PC-9 (cell line): Measurements from ENCODE around the gene FUCA2. TPM values are rescaled to one million over a fixed set of nuclear protein-coding genes. Genes with fewer than 3 reads are reported as not detected.

Source experiments
- BruUV-seq: library from RNA; stranded (reverse); fragments of 400-500 nt; replicated peaks from 2 replicates; lab custom pipeline; 2021; lab: Mats Ljungman, UMichigan
- CTCF ChIA-PET: fragments of 300-600 bp; sonication (Branson Sonifier 250); formaldehyde crosslinking; loops from one replicate; lab custom pipeline; 2022; ENCODE audit warnings: antibody characterized with exemption; lab: Charles Lee
- POLR2A ChIA-PET: fragments of 300-600 bp; sonication (Branson Sonifier 250); formaldehyde crosslinking; loops from one replicate; lab custom pipeline; 2022; ENCODE audit warnings: antibody characterized with exemption; ENCODE audit not compliant: unreplicated experiment; lab: Charles Lee
- DNase-seq, 2 experiments: peaks; one replicate each; pipeline versions ENCODE4 v3.0.0 to v3.0.0-alpha.2; 2015 to 2022; ENCODE audit warnings: mixed read lengths in 1 of 2
- H2AFZ ChIP-seq: fragments of 200-600 bp; sonication (generic); 2 replicates; pipeline ENCODE4 v1.8.1; 2017; ENCODE audit warnings: antibody characterized with exemption
- H3F3A ChIP-seq: fragments of 200-600 bp; sonication (generic); 2 replicates; pipeline ENCODE4 v1.8.1; 2017; ENCODE audit warnings: antibody characterized with exemption, mild to moderate bottlenecking, low read depth; ENCODE audit not compliant: insufficient read depth
- H3K27ac ChIP-seq: fragments of 200-600 bp; sonication (generic); 2 replicates; pipeline ENCODE4 v1.6.1; 2016; ENCODE audit warnings: mixed run types
- H3K27me3 ChIP-seq: fragments of 200-600 bp; sonication (generic); 2 replicates; pipeline ENCODE4 v1.6.1; 2016; ENCODE audit warnings: low read depth, mixed run types; ENCODE audit not compliant: insufficient read depth
- H3K36me3 ChIP-seq: fragments of 200-600 bp; sonication (generic); 2 replicates; pipeline ENCODE4 v1.6.1; 2016; ENCODE audit warnings: low read depth, mixed run types
- H3K4me1 ChIP-seq: fragments of 200-600 bp; sonication (generic); replicated peaks from 2 replicates; pipeline ENCODE4 v1.6.1; 2016; ENCODE audit warnings: mixed run types; ENCODE audit not compliant: insufficient read depth
- H3K4me2 ChIP-seq: fragments of 200-600 bp; sonication (generic); 2 replicates; pipeline ENCODE4 v1.6.1; 2017; ENCODE audit warnings: mixed run types
- H3K4me3 ChIP-seq: fragments of 200-600 bp; sonication (generic); 2 replicates; pipeline ENCODE4 v1.6.1; 2016; ENCODE audit warnings: mixed run types
- H3K79me2 ChIP-seq: fragments of 200-600 bp; sonication (generic); 2 replicates; pipeline ENCODE4 v1.6.1; 2017; ENCODE audit warnings: low read depth, mixed run types
- H3K9me2 ChIP-seq: fragments of 200-600 bp; sonication (generic); 2 replicates; pipeline ENCODE4 v1.8.1; 2017; ENCODE audit warnings: mild to moderate bottlenecking; ENCODE audit not compliant: insufficient read depth
- H3K9me3 ChIP-seq: fragments of 200-600 bp; sonication (generic); 2 replicates; pipeline ENCODE4 v1.8.1; 2016; ENCODE audit warnings: low read depth; ENCODE audit not compliant: insufficient read depth
- H4K20me1 ChIP-seq: fragments of 200-600 bp; sonication (generic); 2 replicates; pipeline ENCODE4 v1.8.1; 2017; ENCODE audit not compliant: insufficient read depth
- EZH2 ChIP-seq: fragments of 200-600 bp; sonication (generic); IDR thresholded peaks from 2 replicates; pipeline ENCODE4 v1.8.0; 2017; ENCODE audit warnings: antibody characterized with exemption, low read depth
- intact Hi-C: fragments of 100-400 bp; cut with micrococcal nuclease; formaldehyde crosslinking; loops from one replicate; pipeline ENCODE4 v1.10.0; 2022; ENCODE audit not compliant: unreplicated experiment
- total RNA-seq: library from RNA; stranded (reverse); gene quantifications from 2 replicates; pipeline ENCODE4 v1.2.3, GENCODE V29; 2021
- TF ChIP-seq, protein P1 (sequence below): fragments of 200-600 bp; sonication (generic); conservative IDR thresholded peaks from 2 replicates; pipeline ENCODE4 v1.6.1; 2017; ENCODE audit warnings: mixed run types, antibody characterized with exemption, mild to moderate bottlenecking, moderate library complexity

Gene FUCA2
- total RNA-seq, 1 experiment from 2014 or later: 74.8 TPM

GRCh38 chr6:143465546-143465945 lies 46.0 kb downstream of the FUCA2 start:
- POLR2A ChIA-PET: no interaction called here
- no TSS peak for BruUV-seq
- H3K79me2 ChIP-seq: no peaks in the 10 kb centered on the region
- CTCF ChIA-PET: no interaction called here
- H3K9me3 ChIP-seq: no peaks in the 10 kb centered on the region
- H3K4me2 ChIP-seq: no peak overlapping the region
- H3F3A ChIP-seq: no peaks in the 10 kb centered on the region
- peaks cover 19% of the 10 kb centered on the region for H3K36me3 ChIP-seq
- no peak overlapping the region for H3K4me3 ChIP-seq
- no peaks in the 10 kb centered on the region for H3K27me3 ChIP-seq
- no peak overlapping the region for H3K27ac ChIP-seq
- TF ChIP-seq EZH2: no peak
- TF ChIP-seq, protein P1, sequence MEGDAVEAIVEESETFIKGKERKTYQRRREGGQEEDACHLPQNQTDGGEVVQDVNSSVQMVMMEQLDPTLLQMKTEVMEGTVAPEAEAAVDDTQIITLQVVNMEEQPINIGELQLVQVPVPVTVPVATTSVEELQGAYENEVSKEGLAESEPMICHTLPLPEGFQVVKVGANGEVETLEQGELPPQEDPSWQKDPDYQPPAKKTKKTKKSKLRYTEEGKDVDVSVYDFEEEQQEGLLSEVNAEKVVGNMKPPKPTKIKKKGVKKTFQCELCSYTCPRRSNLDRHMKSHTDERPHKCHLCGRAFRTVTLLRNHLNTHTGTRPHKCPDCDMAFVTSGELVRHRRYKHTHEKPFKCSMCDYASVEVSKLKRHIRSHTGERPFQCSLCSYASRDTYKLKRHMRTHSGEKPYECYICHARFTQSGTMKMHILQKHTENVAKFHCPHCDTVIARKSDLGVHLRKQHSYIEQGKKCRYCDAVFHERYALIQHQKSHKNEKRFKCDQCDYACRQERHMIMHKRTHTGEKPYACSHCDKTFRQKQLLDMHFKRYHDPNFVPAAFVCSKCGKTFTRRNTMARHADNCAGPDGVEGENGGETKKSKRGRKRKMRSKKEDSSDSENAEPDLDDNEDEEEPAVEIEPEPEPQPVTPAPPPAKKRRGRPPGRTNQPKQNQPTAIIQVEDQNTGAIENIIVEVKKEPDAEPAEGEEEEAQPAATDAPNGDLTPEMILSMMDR: no peak
- 0 out of 2 replicates have a peak, but pooled peaks cover 4% of the 10 kb centered on the region for H3K4me1 ChIP-seq
- intact Hi-C loops: no loop called here
- no peaks in the 10 kb centered on the region for H3K9me2 ChIP-seq
- no peaks in the 10 kb centered on the region for H4K20me1 ChIP-seq
- DNase-seq: no peak
- H2AFZ ChIP-seq: no peak overlapping the region

GRCh38 chr6:143457563-143458359 lies 53.8 kb downstream of the FUCA2 start:
- no peaks in the 10 kb centered on the region for H3K9me3 ChIP-seq
- H3F3A ChIP-seq: no peaks in the 10 kb centered on the region; the same call in 1 of the 2 replicates
- H2AFZ ChIP-seq: no peak overlapping the region
- H3K27ac ChIP-seq: peak overlapping the region; percentile 28
- no peaks in the 10 kb centered on the region for H4K20me1 ChIP-seq
- no peaks in the 10 kb centered on the region for H3K9me2 ChIP-seq
- CTCF ChIA-PET: interaction anchor here (0.6 kb wide), 1 partner anchor 81 kb away, joined by 3 read pairs; no protein-coding TSS in a partner anchor
- H3K36me3 ChIP-seq: peaks cover 2% of the 10 kb centered on the region
- no peaks in the 10 kb centered on the region for H3K27me3 ChIP-seq
- H3K79me2 ChIP-seq: peaks cover 8% of the 10 kb centered on the region; the same call in 1 of the 2 replicates
- peak overlapping the region; percentile 3; the same call in 1 of the 2 replicates for H3K4me3 ChIP-seq
- peak in 1 of 2 experiments; percentile 69 for DNase-seq
- no peak for TF ChIP-seq EZH2
- POLR2A ChIA-PET: interaction anchor here (0.5 kb wide), 1 partner anchor 1024 kb away, joined by 10 read pairs; no protein-coding TSS in a partner anchor
- peaks cover 19% of the 10 kb centered on the region for H3K4me1 ChIP-seq
- BruUV-seq: no TSS peak
- intact Hi-C loops: no loop called here
- H3K4me2 ChIP-seq: peak overlapping the region; percentile 56

DNA sequence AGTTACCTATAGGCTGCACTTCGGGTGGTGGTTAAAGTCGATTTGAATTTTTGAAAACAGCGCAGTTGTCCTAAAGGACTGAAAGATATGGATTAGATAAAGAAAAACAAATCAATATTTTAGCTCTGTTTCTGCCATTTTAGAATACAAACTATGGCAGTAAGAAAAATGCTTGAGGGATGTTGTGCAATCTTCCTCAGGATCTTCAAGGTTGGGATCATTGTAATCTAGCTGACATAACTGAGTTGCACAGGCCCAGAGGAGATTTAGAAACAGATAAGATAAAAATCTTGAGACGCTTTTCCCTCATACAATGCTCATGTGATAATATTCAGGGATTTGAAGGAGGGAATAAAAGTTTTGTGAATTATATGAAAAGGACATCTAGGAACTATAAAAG lies 60.0 kb downstream of the FUCA2 start:
- Histone ChIP-seq H3K27ac (peak overlapping the region; percentile 44), H3K4me2 (peak overlapping the region; percentile 82), H3K27me3 (no peaks in the 10 kb centered on the region), H3K4me3 (peak overlapping the region; percentile 77), H3K36me3 (no peaks in the 10 kb centered on the region), H3F3A (no peaks in the 10 kb centered on the region; the same call in 1 of the 2 replicates), H3K9me3 (no peaks in the 10 kb centered on the region), H3K79me2 (peaks cover 59% of the 10 kb centered on the region), H3K4me1 (peaks cover 22% of the 10 kb centered on the region), H4K20me1 (no peaks in the 10 kb centered on the region), H3K9me2 (no peaks in the 10 kb centered on the region), H2AFZ (peak overlapping the region; percentile 98)
- ChIA-PET CTCF (no interaction called here), POLR2A (no interaction called here)
- intact Hi-C loops: loop anchor here (2.0 kb wide), 1 partner anchor 59 kb away; the partner anchor contains the start of gene FUCA2
- TF ChIP-seq, protein P1: no peak
- no peak for TF ChIP-seq EZH2
- BruUV-seq: no TSS peak
- DNase-seq: peak in 1 of 2 experiments; percentile 47
